Neural progenitor cell (in vitro differentiated cells): ENCODE data around the gene MAD1L1. TPM values are rescaled to one million over a fixed set of nuclear protein-coding genes. Genes with fewer than 3 reads are reported as not detected.
"Not testable (repeated sequence)": the region's sequence is repeated elsewhere in the genome, so short reads cannot be mapped to it uniquely, and the experiment has no call there.

Experiments
- DNase-seq: peaks from one replicate; pipeline ENCODE4 v3.0.0-alpha.2; 2016; ENCODE audit warnings: low spot score
- H2AFZ ChIP-seq: fragments of 200-600 bp; sonication (generic); replicated peaks from 2 replicates; pipeline ENCODE4 v1.6.1; 2016; ENCODE audit warnings: antibody characterized with exemption
- H3F3A ChIP-seq: fragments of 200-600 bp; sonication (generic); 2 replicates; pipeline ENCODE4 v1.6.1; 2016; ENCODE audit warnings: antibody characterized with exemption, low read depth
- H3K27ac ChIP-seq: fragments of 200-600 bp; sonication (generic); 2 replicates; pipeline ENCODE4 v1.5.1; 2016; ENCODE audit warnings: mild to moderate bottlenecking
- H3K27me3 ChIP-seq: fragments of 200-600 bp; sonication (generic); 2 replicates; pipeline ENCODE4 v1.6.1; 2016; ENCODE audit warnings: mild to moderate bottlenecking, moderate library complexity
- H3K36me3 ChIP-seq: fragments of 200-600 bp; sonication (generic); 2 replicates; pipeline ENCODE4 v1.5.1; 2016
- H3K4me1 ChIP-seq: fragments of 200-600 bp; sonication (generic); 2 replicates; pipeline ENCODE4 v1.6.1; 2016; ENCODE audit warnings: mixed run types
- H3K4me2 ChIP-seq: fragments of 200-600 bp; sonication (generic); 2 replicates; pipeline ENCODE4 v1.6.1; 2016
- H3K4me3 ChIP-seq: fragments of 200-600 bp; sonication (generic); 2 replicates; pipeline ENCODE4 v1.5.1; 2016
- H3K79me2 ChIP-seq: fragments of 200-600 bp; sonication (generic); 2 replicates; pipeline ENCODE4 v1.6.1; 2016; ENCODE audit warnings: low read depth
- H3K9ac ChIP-seq: fragments of 200-600 bp; sonication (generic); 2 replicates; pipeline ENCODE4 v1.6.1; 2016
- H3K9me3 ChIP-seq: fragments of 200-600 bp; sonication (generic); 2 replicates; pipeline ENCODE4 v1.5.1; 2016; ENCODE audit warnings: low read depth
- H4K20me1 ChIP-seq: fragments of 200-600 bp; sonication (generic); 2 replicates; pipeline ENCODE4 v1.6.1; 2016; ENCODE audit warnings: low read depth
- H3K27ac Mint-ChIP-seq: 3 replicates; pipeline ENCODE4 v1.8.0; 2021; ENCODE audit warnings: mixed read lengths
- H3K27me3 Mint-ChIP-seq: 2 replicates; pipeline ENCODE4 v1.8.0; 2022; ENCODE audit warnings: low read depth, mild to moderate bottlenecking, inconsistent platforms, moderate library complexity, mixed read lengths; ENCODE audit not compliant: insufficient read depth
- H3K36me3 Mint-ChIP-seq: 3 replicates; pipeline ENCODE4 v1.8.0; 2021; ENCODE audit warnings: mixed read lengths
- H3K4me1 Mint-ChIP-seq: 3 replicates; pipeline ENCODE4 v1.8.0; 2021; ENCODE audit warnings: mixed read lengths
- H3K4me3 Mint-ChIP-seq: 3 replicates; pipeline ENCODE4 v1.8.0; 2021; ENCODE audit warnings: mild to moderate bottlenecking, moderate library complexity, mixed read lengths
- H3K9me3 Mint-ChIP-seq: 3 replicates; pipeline ENCODE4 v1.8.0; 2020; ENCODE audit warnings: mixed read lengths
- EZH2 ChIP-seq: fragments of 200-600 bp; sonication (generic); IDR thresholded peaks from 2 replicates; pipeline ENCODE4 v1.6.1; 2017; ENCODE audit warnings: antibody characterized with exemption, mild to moderate bottlenecking, moderate library complexity
- EZH2phosphoT487 ChIP-seq: fragments of 200-600 bp; sonication (generic); IDR thresholded peaks from 2 replicates; pipeline ENCODE4 v1.6.1; 2017; ENCODE audit warnings: antibody characterized with exemption
- total RNA-seq: library from RNA; depleted of rRNA; stranded (reverse); fragments of >200 nt; gene quantifications from 2 replicates; pipeline ENCODE4 v1.2.3, GENCODE V29; 2015; ENCODE audit warnings: low replicate concordance
- TF ChIP-seq, protein P1 (sequence below): fragments of 200-600 bp; sonication (generic); IDR thresholded peaks from 2 replicates; pipeline ENCODE4 v1.5.1; 2017; ENCODE audit warnings: antibody characterized with exemption, mild to moderate bottlenecking

MAD1L1 gene
- total RNA-seq, 1 donor from 2014 or later = 23.7 TPM

DNA sequence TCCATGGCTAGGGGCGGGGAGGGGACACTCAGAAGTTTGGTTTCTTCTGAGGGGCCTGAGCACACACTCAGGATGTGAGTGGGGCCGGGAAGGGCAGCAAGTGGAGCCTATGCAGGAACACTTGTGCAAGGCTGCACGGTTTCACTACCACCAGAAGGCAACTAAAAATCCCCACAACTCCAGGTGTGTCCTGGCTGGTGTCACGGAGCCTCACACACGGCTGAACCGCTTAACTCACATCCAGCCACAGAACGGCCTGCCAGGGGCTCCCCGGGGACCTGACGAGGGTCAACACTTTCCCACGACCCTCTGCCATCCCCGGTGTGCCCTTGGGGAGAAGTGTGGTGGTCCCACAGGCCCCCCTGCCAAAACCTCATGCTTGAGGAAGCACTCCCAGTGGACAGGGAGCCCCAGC is 388.8 kb downstream of the MAD1L1 start:
- Histone ChIP-seq H3F3A (no peaks in the 10 kb centered on the region), H3K4me3 (no peak overlapping the region), H3K27ac (no peak overlapping the region), H3K9me3 (no peaks in the 10 kb centered on the region), H4K20me1 (peaks cover 5% of the 10 kb centered on the region), H3K79me2 (no peaks in the 10 kb centered on the region), H3K4me1 (no peaks in the 10 kb centered on the region), H3K4me2 (no peak overlapping the region), H3K36me3 (no peaks in the 10 kb centered on the region), H3K27me3 (no peaks in the 10 kb centered on the region), H2AFZ (no peak overlapping the region), H3K9ac (no peak overlapping the region)
- TF ChIP-seq, protein P1, sequence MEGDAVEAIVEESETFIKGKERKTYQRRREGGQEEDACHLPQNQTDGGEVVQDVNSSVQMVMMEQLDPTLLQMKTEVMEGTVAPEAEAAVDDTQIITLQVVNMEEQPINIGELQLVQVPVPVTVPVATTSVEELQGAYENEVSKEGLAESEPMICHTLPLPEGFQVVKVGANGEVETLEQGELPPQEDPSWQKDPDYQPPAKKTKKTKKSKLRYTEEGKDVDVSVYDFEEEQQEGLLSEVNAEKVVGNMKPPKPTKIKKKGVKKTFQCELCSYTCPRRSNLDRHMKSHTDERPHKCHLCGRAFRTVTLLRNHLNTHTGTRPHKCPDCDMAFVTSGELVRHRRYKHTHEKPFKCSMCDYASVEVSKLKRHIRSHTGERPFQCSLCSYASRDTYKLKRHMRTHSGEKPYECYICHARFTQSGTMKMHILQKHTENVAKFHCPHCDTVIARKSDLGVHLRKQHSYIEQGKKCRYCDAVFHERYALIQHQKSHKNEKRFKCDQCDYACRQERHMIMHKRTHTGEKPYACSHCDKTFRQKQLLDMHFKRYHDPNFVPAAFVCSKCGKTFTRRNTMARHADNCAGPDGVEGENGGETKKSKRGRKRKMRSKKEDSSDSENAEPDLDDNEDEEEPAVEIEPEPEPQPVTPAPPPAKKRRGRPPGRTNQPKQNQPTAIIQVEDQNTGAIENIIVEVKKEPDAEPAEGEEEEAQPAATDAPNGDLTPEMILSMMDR = no peak
- no peak for TF ChIP-seq EZH2
- TF ChIP-seq EZH2phosphoT487 = no peak
- H3K4me3 Mint-ChIP-seq = no peak overlapping the region
- H3K9me3 Mint-ChIP-seq = no peaks in the 10 kb centered on the region
- H3K36me3 Mint-ChIP-seq = peaks cover 4% of the 10 kb centered on the region
- H3K27me3 Mint-ChIP-seq = peaks cover 3% of the 10 kb centered on the region
- peaks cover 29% of the 10 kb centered on the region for H3K4me1 Mint-ChIP-seq
- peak overlapping the region; percentile 8 for H3K27ac Mint-ChIP-seq
- DNase-seq = no peak

DNA sequence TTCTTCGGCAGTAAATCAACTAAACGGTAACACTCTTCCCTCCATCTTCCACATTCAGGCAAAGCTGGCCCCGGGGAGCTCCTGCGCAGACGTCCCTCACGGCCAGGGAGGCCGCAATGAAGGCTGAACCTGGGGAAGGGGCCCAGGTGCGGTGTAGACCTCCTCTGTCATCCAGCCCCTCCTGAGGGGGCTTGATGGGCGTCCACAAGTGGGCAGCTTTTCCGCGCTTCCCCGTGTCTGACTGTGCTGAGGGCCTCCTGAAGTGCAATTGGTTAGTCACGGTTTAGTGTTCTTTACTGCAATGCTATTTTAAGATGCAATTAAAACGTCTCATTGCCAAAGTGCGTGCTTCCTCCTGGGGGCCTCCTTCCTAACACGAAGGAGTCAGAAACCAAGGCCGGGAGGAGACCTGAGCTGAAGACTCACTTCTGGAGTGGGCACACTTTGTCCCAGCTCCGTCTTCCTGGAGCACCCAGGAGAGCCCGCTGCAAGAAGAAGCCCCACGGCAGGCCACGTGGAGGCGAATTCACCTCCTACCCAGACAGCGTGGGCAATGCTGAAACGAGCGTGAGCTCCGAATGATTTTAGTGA is 389.4 kb downstream of the MAD1L1 start:
- no peak for DNase-seq
- H3K4me3 ChIP-seq = no peak overlapping the region

DNA sequence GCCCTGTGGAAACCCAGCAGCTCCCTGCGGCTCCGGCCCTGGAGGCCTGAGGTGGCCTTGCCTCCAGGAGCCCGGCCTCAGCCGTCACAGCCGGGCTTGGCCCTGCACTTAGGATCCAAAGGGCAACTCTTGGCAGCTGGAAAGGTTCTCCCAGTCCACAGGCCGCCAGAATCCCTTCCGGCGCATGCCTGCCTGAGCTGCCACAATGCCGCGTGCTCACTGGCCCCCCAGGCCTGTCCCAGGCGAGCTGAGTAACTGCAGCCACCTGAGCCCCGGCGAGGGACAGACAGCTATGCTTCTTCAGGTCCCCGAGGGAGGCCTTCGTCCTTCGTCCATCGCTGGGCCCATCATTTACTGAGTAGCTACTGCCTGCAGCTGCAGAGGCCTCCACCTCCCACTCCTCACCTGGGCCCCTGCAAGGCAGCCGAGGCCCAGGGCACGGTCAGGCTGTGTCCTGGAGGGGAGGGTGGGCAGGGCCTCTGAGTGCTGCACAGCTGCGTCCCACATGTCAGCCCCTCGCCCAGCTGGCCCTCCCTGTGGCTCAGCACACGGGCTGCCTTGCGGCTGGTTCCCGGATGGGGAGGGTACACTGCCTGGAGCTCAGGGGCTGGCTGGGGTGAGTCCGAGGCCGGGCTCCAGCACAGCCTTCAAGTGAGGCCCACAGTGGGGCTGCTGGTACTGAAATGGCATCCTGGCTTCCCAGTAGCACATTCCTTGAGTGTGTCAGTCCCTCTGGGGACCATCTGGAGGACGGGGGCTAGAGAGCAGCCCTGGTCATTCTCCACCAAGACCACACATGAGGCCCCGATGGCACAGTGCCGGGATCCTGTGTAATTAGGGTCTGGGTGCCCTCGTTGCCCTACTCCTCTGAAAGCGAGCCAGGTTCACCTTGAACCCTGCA is 390.2 kb downstream of the MAD1L1 start:
- peaks cover 6% of the 10 kb centered on the region for H3K36me3 Mint-ChIP-seq
- DNase-seq = peak; percentile 56
- H3K27me3 Mint-ChIP-seq = peaks cover 3% of the 10 kb centered on the region

More for the DNA sequence above, 389.4 kb downstream of the MAD1L1 start:
- Mint-ChIP-seq H3K9me3 (no peaks in the 10 kb centered on the region), H3K36me3 (peaks cover 4% of the 10 kb centered on the region), H3K27me3 (peaks cover 3% of the 10 kb centered on the region), H3K4me1 (peaks cover 28% of the 10 kb centered on the region), H3K27ac (peak overlapping the region; percentile 8), H3K4me3 (peak overlapping the region; percentile 12)
- TF ChIP-seq, protein P1 = no peak
- no peak for TF ChIP-seq EZH2
- TF ChIP-seq EZH2phosphoT487 = no peak
- Histone ChIP-seq H2AFZ (no peak overlapping the region), H3K9me3 (no peaks in the 10 kb centered on the region), H3K4me1 (no peaks in the 10 kb centered on the region), H3K4me2 (no peak overlapping the region), H3F3A (no peaks in the 10 kb centered on the region), H4K20me1 (peaks cover 5% of the 10 kb centered on the region), H3K36me3 (no peaks in the 10 kb centered on the region), H3K27ac (no peak overlapping the region), H3K9ac (no peak overlapping the region), H3K27me3 (no peaks in the 10 kb centered on the region), H3K79me2 (no peaks in the 10 kb centered on the region)

DNA sequence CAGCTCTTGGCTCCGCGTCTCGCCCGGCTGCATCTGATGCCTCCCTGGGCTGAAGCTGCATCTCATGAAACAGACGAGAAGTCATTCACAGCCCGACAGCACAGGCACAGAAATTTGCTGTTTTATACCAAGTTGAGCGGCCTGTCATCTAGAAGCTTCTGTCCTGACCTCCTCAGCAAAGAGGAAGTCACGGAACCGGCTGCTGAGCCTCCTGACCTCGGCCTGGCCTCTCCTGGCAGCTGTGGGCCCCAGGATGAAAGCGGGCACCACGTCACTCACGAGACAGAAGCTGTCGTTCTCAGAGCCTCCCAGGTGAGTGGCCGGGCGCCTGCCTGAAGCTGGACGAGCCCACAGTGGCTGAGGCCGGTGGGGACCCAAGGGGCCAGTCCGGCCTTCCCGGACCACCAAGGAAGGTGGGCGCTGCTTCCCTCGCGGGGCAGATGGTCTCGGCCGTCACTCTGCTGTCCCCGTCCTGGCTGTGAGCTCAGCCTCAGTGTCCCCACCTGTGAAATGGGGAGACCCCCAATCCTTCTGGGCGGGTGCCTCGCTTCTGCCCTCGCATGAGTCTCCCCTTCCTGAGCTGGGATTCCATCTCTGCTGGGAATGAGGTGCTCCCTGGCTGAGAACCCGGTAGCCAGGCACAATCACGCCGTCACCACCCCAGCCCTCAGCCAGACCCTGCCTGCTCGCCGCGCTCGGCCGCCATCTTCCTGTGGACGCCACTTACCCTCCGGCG is 391.3 kb downstream of the MAD1L1 start:
- not testable (repeated sequence) for H4K20me1 ChIP-seq, H3K27me3 ChIP-seq, H3K4me2 ChIP-seq, H3K79me2 ChIP-seq, H3K36me3 Mint-ChIP-seq, H3K4me1 ChIP-seq, H3K4me3 ChIP-seq, H3K4me3 Mint-ChIP-seq, H3K27ac Mint-ChIP-seq, H3K27me3 Mint-ChIP-seq, H2AFZ ChIP-seq, H3K27ac ChIP-seq, H3K9me3 Mint-ChIP-seq, H3K9me3 ChIP-seq, H3F3A ChIP-seq, H3K36me3 ChIP-seq, H3K9ac ChIP-seq, DNase-seq
- peaks cover 27% of the 10 kb centered on the region for H3K4me1 Mint-ChIP-seq

More for the DNA sequence above, 390.2 kb downstream of the MAD1L1 start:
- no peaks in the 10 kb centered on the region for H3K36me3 ChIP-seq
- no peaks in the 10 kb centered on the region for H3K9me3 Mint-ChIP-seq
- peaks cover 5% of the 10 kb centered on the region for H4K20me1 ChIP-seq
- no peak overlapping the region for H3K4me2 ChIP-seq
- peak overlapping the region; percentile 27 for H3K9ac ChIP-seq
- no peaks in the 10 kb centered on the region for H3K9me3 ChIP-seq
- no peaks in the 10 kb centered on the region for H3K27me3 ChIP-seq
- H3K4me1 Mint-ChIP-seq = peaks cover 33% of the 10 kb centered on the region
- H3K4me3 ChIP-seq = no peak overlapping the region
- H3K4me1 ChIP-seq = no peaks in the 10 kb centered on the region
- no peak overlapping the region for H2AFZ ChIP-seq
- H3K4me3 Mint-ChIP-seq = no peak overlapping the region
- H3K79me2 ChIP-seq = no peaks in the 10 kb centered on the region
- TF ChIP-seq, protein P1 = peak; percentile 21
- no peak for TF ChIP-seq EZH2phosphoT487
- no peaks in the 10 kb centered on the region for H3F3A ChIP-seq
- no peak overlapping the region for H3K27ac Mint-ChIP-seq
- no peak overlapping the region for H3K27ac ChIP-seq

DNA sequence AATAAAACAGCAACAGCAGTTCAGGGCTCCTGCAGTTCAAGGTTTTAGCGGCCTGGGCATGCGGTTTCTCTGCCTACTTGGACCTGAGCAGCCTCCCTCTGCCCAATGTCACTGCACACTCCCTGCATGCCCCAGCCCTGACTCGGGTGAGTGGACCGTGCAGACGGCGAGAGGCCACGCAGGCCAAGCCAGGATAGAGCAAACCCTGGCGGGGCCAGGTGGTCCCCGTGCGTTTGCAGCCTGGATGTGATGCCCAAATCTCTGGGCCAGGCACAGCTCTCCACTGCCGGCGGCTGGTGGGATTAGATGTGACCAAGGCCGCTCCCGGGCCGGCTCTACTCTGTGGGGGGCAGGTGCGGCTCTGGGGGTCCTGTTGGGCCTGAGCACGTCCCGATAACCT is 392.0 kb downstream of the MAD1L1 start:
- H3K4me1 ChIP-seq, H3K27me3 ChIP-seq, H3K4me2 ChIP-seq, H3K27ac ChIP-seq, H4K20me1 ChIP-seq, H3K79me2 ChIP-seq, H3K9me3 Mint-ChIP-seq, H2AFZ ChIP-seq, H3F3A ChIP-seq, H3K36me3 Mint-ChIP-seq, H3K9me3 ChIP-seq, H3K36me3 ChIP-seq, H3K9ac ChIP-seq, H3K4me3 ChIP-seq, H3K4me3 Mint-ChIP-seq, H3K27me3 Mint-ChIP-seq, H3K27ac Mint-ChIP-seq, DNase-seq: not testable (repeated sequence)
- H3K4me1 Mint-ChIP-seq = peaks cover 24% of the 10 kb centered on the region
